Glomerular endothelial cell (primary cell): ENCODE measurements around the gene SLC25A33. TPM values are rescaled to one million over a fixed set of nuclear protein-coding genes. Genes with fewer than 3 reads are reported as not detected.

Source experiments
- DNase-seq: peaks from one replicate; pipeline ENCODE4 v3.0.0-alpha.2; 2011; ENCODE audit warnings: low read depth, low spot score; ENCODE audit errors: extremely low read depth
- total RNA-seq: library from RNA; depleted of rRNA; stranded (reverse); fragments of >200 nt; gene quantifications from 2 replicates; pipeline ENCODE4 v1.2.3, GENCODE V29; 2015

The SLC25A33 gene
- total RNA-seq, 1 donor from 2014 or later = 8.1 TPM

DNA sequence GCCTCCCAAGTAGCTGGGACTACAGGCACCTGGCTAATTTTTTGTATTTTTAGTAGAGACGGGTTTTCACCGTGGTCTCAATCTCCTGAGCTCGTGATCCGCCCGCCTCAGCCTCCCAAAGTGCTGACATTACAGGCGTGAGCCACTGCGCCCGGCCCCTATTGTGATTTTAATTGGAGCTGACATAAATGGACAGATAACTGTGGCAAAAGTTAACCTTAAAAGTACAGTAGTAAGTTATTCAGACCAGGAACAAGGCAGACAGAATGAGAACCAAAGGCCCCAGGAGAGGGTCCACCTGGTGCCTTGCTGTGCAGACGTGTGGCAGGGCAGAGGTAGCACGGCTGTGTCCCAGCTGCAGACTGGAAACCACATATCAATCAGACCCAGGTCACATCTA is 60.5 kb downstream of the SLC25A33 start:
- no peak for DNase-seq

DNA sequence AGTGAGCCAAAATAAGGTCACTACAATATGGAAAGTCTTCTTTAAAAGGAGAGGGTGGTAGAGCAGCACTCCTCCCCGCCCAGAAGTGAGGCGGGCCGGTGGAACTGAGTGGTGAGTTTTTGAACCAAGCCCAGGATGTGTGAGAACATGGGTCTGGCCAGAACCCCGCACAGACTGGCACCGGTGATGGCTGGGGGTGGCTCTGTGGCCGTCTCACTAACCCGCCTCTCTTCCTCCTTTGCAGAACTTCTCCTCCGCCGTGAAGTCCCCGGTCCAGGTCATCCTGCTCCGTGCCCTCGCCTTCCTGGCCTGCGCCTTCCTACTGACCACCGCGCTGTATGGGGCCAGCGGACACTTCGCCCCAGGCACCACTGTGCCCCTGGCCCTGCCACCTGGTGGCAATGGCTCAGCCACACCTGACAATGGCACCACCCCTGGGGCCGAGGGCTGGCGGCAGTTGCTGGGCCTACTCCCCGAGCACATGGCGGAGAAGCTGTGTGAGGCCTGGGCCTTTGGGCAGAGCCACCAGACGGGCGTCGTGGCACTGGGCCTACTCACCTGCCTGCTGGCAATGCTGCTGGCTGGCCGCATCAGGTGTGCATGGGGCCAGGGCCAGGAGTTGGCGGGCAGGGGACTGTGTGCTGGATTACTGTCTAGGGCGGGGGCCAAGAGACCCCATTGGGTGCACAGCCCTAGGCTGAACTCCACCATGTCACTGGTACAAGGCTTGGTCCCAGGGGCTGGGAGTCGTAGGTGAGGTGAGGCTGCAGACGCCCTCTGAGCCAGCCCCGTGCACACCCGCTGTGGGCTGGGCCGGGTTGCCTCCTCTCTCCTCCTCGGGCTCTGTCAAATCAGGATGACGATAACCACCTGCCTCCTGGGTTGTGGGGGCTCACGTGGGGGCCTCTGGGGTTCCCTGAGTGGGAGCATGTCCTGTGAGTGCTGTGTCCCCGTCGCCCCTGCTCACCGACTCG is 61.9 kb downstream of the SLC25A33 start:
- DNase-seq = no peak

DNA sequence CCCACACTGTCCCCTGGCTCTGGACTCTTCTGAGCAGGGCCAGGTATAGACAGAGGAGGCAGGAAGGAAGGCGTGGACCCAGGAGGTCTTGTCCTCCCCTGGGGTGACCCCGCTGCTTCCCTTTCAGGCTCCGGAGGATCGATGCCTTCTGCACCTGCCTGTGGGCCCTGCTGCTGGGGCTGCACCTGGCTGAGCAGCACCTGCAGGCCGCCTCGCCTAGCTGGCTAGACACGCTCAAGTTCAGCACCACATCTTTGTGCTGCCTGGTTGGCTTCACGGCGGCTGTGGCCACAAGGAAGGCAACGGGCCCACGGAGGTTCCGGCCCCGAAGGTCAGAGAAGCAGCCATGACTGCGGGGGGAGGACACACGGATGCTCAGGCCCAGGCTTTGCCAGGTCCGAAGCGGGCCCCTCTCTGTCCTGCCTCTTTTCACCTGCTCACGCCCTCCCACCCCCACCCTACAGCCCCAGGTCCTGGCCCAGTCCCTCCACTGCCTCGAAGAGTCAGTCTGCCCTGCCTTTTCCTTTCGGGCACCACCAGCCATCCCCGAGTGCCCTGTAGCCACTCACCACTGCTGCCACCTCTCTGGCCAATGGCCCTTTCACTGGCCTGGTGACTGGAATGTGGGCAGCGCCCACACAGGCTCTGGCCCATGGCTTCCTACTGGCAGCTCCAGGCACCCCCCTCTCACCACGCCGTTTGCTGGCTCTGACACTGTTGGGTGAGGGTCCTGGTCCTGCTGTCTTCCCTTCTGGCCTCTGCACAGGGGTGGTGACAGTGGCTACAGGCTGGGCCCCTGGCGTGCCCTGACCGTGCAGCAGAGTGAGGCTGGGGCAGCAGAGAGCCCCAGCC is 62.9 kb downstream of the SLC25A33 start:
- DNase-seq = no peak

DNA sequence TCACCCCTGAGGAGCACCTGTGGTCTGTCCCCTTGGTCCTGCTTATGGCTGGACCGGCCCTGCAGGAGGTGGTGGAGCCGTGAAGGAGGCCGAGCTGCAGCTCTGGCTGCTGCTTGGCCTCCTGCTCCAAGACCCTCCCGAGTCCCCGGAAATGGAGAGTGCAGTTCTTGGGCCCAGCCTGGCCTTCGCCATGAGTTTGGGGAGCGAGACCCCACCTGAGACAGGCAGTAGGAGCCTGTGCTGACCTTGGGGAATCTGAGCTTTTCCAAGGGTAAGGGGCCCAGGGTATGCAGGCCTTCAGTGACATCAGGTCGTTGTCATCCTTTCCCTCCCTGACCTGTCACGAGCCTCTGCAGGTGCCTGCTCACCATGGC is 63.5 kb downstream of the SLC25A33 start:
- no peak for DNase-seq

DNA sequence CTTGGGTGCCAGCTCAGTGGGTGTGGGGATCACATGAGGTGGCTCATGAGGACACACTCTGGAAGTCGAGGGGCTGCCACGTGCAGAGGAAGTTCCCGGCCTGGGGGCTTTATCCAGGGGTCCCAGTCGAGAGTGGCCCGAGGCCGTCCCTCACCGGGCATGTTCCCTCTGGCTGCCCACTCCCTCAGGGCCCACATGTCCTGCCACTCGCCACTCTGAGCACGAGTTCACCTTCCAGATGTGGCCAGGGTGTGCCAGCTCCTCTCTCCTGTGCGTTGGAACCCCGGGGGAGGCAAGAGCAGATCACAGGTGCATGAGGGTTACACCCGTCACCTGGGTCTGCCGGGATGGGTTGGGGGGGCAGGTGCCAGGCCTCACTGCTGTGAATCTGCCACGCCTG is 64.0 kb downstream of the SLC25A33 start:
- no peak for DNase-seq

DNA sequence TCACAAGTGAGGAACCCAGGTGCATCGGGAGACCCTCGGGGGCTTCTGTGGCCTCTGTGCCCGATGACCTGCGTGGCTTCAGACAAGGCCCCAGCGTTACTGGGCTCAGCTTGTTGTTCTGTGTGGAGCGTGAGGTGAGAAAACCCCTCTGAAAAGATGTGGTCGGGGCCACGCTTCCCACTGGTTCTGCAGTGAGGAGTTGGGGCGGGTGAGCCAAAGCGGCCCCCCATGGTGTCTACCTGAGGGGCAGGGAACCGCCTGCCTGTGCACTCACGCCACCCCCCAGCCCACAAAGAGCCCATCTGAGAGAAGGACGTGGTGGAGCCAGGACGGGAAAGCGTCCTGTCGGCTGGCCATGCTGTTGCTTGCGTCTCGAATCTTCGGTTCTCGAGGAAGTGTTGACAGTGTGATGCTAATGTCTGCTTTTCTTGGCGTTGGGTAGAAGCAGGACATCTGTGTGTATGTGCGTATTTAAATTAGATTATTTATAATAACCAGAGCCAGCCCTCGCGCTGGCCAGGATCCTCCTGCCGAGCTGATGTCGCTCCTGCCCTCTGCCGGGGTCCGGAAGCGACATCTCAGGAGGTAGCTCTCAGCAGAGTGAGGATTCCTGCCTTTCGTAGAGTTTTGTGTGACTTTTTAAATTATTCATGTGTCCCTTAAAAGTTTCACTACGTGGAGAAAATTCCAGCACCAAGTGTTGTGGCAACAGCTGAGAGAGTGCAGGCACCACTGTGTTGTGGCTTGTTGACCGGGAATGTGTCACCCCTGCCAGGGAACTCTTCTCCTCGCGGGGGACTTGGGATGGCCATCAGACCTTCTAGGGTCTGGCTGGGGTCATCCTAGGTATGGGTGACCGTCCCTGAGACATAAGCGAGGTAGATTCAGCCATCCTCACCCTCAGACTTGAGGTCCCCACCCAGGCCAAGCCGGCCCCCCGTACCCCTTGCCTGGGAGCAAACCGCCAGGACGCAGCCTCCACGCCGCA is 64.8 kb downstream of the SLC25A33 start:
- no peak for DNase-seq

DNA sequence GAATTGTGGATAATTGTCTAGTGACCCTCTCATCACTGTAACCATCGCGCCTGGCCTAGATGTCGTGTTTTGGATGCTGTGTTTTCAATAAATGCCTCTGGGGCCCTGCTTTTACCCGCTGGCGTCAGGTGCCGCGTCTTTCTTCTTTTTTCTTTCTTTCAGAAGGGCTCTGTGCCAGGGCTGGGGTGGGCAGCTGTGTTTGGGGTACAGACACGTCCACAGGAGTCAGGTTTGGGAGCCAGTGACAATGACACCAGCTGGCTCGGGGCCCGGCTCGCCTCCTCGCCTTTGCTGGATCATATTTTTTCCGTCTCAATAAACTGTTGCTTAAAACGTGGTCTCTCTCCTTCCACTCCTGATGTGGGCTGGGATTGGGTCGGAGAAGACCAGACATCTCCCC is 65.6 kb downstream of the SLC25A33 start:
- DNase-seq = no peak

DNA sequence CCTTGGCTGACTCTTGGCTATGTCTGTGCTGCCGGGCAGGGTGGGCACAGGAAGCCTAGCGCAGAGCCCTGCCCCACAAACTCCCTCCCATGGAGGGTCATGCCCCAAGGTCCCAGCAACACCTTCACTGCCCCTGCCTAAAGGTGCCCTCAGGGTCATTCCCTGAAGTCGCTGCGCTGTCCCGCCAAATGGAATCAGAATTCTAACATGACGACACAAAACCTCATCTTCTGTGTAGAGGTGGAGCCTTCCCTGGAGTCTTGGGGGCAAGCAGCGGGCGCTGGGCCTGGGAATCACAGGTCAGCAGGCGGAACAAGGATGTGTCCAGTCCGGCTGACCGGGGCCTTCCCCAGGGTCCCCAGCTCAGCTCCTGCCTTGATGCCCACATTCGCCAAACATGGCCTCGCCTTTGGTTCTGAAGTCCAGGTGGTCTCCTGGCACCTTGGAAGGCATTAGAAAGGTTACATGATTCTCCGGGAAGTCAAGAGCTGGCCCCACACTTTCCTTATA is 66.7 kb downstream of the SLC25A33 start:
- DNase-seq = no peak

DNA sequence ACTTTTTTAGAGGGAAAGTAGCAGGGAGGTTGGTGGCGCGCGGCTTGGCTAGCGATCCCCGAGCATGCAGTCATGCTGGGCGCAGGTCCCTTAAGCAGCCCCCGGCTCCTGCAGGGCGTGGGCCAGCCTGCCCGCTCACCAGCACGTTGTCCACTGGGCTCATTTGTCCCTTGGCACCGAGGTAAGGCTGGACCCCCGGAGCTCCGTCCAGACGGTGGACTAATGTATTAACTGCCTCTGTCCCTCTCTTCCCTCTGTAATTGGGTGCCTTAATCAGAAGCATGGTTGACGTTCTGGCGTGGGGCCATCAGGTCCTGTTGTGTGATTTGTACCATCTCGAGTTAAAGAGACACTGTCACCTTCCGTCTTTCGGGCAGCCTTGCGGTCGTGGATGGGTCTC is 67.2 kb downstream of the SLC25A33 start:
- DNase-seq = no peak

DNA sequence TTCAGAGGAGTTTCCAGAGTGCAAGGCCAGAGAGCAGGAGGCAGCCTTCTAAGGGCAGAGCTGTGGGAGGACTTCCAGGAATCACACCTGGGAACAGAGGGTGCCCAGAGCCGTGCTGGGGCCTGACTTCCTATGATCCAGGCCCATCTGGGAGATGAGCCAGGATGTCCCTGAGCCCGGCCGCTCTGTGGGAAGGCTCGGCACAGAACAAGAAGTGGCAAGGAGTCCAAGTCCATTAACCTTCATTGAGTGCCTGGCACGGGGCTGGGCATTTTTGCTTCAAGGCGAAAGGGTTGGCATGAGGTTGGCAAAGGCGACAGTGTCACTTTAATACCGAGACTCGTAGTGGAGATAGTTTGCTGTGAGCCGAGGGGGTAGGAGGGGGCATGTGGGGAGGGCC is 67.7 kb downstream of the SLC25A33 start:
- no peak for DNase-seq

DNA sequence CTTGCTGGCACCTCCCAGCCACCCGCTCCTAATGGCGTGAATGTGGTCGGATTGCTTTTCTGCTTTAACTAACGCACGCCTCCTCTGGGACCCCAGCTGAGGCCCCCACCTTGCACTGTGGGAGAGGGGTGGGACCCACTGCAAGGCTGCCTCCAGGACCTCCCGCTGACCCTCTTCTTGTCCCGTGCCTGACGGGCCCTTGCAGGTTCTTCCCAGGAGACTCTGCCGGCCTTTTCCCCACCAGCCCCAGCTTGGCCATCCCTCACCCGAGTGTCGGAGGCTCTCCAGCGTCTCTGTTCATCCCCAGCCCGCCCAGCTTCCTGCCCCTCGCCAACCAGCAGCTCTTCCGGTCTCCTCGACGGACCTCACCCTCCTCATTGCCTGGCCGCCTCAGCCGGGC is 68.1 kb downstream of the SLC25A33 start:
- no peak for DNase-seq

DNA sequence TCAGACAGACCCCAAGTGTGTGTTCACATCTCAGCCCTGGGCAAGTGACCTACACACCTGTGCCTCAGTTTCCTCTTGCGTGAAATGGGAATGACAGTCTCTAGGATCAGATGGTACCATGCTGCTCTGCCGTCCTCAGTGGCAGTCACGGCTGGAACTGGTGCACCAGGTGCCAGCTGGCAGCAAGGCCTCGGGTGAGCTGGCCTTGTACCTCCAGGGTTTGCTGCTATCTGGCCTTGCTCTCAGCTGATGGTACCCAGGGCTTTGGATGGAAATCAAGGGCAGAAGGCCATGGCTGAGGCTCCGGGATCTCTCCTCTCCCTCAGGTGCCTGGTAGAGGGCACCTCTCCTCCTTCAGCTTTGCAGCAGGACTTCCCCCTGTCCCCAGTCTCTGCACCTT is 70.7 kb downstream of the SLC25A33 start:
- no peak for DNase-seq

DNA sequence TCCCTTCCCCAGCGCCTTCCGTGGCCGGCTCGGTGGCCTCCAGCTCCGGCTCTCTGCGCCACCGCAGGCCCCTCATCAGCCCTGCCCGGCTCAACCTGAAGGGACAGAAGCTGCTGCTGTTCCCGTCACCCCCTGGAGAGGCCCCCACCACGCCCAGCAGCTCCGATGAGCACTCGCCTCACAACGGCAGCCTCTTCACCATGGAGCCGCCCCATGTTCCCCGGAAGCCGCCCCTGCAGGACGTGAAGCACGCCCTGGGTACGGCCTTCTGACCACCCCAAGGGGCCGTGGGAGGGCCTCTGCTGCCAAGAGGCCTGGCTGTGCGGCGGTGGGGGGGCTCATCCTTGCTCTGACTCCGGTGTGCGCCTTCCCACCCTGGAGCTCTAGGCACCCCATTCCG is 71.3 kb downstream of the SLC25A33 start:
- DNase-seq = no peak

DNA sequence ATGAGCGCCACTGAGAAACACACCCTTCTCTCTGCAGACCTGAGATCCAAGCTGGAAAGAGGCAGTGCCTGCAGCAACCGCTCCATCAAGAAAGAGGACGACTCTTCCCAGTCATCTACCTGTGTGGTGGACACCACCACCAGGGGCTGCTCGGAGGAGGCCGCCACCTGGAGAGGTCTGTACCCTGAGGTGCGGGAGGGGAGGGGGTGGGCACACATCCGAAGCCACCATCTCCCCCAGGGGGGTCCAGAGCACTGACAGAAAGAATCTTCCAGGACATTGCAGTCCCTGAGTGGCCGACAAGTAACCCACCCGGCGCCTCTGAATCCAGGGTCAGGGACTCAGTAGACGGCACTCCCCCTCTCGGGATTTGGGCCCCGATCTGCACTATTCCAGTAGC is 72.5 kb downstream of the SLC25A33 start:
- DNase-seq = no peak

DNA sequence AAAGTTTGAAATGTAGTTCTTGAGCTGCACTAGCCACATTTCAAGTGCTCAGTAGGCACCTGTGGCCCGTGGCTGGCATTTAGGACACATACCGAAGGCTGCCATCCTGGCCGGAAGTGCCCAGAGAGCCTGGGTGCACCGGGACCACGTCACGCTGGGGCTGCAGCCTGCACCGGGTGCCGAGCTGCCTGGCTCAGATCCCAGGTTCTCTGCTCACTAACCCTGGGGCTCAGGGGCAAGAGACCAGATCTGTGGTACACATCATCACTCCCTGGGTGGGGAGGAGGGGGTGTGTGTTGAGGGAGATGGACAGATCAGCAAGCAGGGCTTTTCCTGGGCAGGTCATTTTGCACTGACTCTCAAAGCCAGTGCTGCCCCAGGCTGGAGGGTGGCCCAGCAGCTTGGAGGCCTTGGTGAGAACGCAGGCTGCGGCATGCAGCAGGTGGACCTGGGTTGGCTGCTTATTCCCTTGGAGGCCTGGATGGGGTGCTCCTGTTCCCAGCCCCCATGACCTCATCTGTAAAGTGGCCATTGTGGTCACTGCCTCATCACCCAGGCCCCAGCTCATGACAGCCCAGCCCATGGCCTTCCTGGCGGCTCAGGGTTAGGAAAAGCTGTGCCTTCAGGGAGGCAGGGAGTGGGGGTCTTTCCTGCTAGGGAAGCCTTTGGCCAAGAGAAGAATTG is 73.0 kb downstream of the SLC25A33 start:
- no peak for DNase-seq

DNA sequence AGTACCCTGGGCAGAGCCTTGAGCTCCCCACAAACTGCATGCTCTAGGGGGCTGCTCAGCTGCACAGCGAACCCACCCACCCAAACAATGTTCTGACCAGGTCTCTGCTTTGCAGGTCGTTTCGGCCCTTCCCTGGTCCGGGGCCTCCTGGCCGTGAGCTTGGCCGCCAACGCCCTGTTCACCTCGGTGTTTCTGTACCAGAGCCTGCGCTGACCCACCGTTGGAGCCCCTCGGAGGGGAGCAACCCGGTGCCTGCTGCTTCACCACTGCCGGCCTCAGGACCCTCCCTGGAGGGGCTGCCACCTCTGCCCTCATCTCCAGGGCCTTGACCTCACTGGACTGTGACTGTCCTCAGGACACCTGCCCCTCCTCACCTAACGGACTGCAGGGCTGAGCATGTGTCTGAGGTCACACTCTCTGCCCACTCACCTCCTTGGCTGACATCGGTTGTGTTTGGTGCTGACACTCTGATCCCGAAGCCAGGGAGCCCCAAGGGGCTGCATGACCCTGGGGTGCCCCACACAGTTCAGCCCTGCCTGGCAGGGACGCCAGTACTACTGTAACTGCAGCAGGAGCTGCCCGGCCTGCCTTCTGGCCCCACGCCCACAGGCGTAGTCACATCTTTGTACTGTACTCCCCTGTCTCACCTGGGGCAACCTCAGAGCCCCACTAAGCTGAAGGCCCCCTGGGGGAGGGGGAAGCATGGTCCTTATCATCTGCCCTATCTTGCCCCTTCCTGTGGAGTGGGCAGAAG is 73.8 kb downstream of the SLC25A33 start:
- DNase-seq = no peak

DNA sequence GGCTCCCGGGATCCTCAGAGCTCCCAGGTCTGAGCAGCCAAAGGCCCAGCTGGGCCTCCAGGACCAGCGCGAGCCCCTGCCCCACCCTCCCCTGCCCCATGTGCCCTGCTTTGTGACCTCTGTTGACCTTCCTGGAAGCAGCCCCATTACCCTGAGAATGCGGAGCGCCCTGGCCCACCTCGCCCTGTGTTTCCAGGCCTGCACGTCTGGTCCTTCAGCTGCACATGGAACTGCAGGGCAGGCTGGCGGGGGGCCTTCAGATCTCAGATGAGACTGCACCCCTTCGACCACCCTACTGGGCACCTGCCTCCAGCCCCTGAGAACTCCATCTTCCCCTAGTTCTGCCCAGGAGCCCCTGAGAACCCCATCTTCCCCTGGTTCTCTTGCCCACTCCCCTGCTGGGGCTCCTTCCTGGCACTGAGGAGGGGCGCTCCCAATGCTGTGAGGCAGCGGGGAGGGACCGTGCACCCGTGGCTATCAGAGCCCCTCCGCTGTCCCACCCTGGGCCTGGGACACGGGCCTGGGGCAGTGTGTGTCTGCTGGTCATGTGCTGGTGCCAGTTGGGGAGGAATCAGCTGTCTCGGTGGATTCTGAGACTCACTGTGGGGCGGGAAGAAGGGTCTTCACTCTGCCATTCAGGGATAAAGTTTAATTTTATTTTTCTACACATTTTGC is 74.5 kb downstream of the SLC25A33 start:
- DNase-seq = no peak

DNA sequence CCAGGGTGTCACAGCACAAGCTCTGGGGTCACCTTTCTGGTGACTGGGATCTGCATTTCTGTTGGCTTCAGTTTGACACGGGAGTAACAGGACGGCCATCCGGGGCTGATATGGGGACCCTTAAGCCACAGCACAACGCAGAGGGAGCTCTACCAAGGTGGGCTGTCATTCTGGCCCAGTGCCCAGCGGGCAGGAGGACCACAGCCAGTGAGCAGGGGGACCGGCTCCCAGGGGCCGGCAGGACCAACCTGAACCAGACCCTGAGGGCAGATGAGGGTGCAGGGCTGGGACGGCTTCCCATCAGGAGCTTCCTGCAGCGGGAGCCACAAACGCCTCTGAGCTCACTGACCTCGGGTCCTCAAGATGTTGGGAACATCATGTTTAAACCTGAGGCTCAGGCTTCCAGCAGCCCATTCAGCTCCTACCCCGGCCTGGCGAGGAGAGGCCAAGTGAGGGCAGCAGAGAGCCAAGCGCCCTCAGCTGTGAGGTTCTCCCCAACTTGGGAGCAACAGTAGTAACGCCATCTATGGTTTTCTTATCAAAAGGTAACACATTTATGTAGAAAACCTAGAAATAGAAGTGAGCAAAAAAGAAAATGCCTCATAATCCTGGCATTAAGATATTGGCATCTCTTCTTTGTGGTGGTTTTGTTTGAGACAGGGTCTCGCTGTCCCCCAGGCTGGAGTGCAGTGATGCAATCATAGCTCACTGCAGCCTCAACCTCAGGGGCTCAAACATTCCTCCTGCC is 76.2 kb downstream of the SLC25A33 start:
- DNase-seq = no peak
